ENCODE results near the gene SYNJ2.

The SYNJ2 gene

DNA sequence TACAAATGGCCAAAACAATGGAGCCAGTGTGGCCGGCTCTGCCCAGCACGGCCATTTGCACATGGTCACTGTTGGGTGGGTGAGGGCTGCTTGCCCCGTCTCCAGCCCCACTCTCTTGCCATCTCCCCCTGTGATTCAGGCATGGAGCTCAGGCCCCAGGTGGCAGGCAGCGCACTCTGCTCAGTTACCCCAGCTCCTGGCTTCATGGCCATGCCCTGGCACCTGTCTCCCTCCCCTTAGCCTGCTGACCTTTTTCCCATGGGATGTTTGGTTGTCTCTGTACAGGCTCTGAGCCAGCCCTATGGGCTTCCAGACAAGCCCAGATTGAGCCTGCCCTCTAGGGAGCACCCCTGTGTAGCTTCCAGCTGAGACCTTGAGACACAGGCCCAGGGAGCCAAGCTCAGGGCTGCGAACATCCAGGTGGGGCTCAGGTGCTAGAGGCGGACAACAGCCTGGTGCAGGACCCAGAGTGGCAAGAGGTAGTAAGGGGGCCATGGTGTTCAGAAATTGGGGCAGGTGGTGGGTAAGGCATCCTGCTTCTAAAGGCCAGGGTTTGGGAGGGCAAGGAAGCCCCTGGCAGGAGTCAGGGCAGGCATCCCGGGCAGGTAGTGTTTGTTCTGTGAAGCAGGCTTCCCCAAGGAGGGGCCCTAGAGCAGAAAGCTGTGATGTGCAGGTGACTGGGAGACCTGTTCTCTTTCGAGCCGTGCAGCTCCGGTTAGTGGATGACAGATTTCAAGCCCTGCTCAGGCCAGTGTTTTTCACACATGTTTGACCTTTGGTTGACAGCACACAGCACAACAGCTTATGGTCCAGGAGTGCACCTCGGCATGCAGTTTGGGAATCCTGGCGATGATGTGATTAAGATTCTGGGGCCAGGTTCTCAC, 17.7 kb downstream of the SYNJ2 start:
- DNase-seq, result no peak

DNA sequence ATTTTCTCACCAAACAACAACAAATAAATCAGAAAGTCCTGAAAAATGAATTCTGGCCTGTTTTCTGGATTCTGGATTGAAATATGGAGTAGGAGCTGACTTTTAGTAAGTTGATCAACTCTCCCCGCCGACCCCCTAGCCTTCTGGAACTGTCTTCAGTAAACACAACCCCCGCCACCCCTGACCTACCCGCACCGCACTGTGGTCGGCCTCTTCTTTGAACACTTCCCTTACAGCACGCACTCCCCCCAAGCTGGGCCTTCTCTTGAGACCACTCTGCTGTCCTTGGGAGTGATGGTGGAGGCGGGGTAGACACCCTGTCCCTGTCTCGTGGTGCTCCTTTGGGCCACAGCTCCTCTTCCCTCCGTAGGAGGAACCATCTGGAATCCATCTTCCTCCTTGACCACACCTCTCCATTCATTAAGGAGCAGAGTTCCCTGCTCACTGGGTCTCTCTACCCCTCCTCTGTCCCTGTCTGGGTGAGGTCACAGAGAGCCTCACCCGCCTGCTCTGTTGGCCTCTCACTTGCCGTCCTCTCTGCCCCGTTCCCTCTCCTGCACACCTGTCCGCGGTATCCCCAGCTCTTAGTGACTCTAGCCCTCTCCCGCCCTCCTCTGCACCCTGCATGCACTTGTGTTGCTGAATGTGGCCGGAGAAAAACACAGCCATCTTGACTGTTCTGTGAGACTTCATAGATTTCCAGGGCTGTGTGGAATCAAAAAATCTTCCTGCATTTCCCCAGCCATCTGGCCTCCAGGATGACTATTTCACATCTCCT, 19.1 kb downstream of the SYNJ2 start:
- DNase-seq, result no peak

DNA sequence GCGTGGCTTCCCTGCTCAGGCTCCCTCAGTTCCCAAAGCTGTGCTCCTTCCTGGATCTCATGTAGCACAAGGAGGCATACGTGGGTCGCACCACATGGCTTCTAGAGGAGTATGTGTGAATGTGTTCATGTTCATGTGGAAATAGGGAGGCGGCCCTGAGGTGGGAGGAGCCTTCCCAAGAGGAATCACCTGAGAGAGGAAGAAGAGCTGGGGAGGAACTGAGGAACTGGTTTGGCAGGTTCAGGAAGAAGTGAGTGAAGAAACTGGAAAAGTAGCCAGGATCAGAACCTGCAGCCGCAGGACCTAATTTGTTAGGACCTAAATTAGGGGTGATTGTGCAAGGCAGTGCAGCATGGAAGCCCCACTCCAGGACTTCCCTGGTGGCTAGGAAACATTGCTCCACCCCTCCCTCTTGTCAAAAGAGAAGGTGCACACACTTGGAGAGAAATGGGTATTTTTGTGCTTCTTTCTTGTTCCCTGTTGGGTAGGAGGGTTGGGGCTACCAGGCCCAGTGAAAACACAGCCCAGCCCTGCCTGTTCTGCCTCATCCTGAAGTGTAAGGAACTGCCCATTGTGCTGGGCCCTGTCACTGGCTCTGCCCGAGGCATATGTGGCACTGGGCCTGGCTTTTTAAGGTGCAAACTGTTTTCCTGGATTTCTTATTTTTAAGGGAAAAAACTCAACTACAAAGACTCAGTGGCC, 20.7 kb downstream of the SYNJ2 start:
- no peak for DNase-seq

DNA sequence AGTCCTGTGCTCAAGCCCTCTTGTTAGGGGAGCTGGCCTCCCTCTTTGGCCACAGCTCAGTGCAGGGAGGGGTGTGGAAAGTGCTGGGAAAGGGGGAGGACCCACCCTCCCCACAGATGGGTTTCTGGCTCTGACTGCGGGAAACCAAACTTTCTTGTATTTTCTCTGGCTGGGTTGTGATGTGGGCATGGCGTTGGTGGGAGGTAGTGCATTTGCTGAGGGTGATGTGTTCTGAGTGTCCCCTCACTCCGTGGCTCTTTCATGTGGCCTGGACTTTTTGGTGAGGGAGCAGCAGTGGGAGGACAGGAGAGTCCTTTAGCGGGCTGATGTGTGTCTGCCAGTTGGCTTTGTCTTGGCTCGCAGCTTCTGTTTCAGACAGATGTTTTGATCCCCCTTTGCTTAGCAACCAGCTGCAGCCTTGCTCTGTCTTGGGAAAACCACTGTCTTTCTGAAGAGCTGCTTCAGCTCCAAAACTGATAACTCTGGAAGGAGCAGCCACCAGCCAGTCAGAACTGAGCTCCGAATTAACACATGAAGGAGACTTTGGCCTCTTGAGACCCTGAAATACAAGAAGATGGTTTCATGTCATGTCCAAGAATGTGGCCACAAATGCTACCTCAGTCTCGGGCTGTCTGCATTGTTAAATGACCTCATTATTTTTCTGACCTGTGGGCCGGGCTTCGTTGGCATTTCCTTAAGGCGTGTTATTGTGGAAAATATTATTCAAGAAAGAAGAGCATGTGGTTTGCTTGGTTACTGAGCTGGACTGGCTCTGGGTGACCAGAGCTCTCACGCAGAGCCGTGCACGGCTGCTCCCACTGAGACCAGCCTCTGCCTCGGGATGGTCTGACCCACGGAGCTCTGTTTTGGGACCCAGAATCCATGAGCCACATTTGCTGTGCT, 21.5 kb downstream of the SYNJ2 start:
- DNase-seq, result no peak

DNA sequence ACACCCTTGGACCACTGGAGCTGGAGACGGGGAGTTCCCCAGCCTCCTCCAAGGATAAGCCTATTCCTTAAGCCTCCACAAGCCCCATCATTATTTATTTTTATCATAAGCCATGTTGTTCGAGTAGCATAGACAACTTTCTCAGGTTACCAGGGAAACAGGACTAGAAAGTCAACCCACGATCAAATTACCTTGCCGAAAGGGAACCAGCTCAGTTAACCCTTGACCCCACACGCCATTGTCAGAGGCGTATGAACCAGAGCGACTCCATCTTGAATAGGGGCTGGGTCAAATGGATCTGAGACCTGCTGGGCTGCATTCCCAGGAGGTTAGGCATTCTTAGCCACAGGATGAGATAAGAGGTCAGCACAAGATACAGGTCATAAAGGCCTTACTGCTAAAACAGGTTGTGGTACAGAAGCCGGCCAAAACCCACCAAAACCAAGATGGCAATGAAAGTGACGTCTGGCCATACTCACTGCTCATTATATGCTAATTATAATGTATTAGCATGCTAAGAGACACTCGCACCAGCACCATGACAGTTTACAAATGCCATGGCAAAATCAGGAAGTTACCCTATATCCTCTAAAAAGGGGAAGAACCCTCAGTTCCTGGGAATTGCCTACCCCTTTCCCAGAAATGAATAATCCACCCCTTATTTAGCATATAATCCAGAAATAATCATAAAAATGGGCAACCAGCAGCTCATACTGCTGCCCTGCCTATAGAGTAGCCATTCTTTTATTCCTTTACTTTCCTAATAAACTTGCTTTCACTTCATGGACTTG, 22.4 kb downstream of the SYNJ2 start:
- no peak for DNase-seq

DNA sequence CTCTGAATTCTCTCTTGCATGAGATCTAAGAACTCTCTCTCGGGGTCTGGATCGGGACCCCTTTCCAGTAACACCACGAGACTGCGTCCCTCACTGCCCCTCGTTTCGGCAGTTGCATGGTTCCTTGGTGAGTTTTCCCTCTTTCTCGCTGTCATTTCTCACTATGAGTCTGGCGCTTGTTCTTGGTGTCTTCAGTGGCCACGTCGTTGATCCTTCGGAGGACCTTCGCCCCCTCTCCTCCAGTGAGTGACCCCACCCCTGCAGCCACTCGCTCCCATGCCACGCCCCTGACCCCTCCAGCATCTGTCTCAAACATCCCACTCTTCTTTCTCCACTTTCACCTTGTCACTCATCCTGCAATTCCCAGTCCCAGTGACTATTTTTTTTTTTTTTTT, 23.0 kb downstream of the SYNJ2 start:
- DNase-seq, result no peak

DNA sequence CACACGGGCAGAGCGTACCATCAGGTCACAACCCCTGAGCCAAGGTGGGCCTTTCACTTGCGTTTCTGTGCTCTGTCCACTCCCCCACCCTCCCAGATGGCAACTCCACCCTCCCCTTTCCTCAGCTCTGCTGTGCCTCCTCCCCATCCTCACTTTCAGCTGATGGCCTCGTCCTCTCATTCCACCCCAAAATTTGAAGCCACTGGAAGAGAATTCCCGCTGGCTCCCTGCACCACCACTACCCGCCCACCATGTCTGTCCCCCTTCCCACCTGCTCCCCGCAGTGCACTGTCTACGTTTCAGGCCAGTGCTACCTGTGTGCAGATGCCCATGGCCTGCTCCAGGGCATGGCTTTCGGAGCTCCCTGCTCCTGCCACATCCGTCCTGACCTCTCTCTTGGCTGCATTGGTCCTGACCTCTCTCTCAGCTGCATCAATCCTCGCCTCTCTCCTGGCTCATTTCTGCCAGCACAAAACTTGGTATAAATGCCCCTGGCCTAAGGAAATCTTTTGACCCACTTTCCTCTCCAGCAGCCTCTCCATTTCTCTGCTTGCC, 24.0 kb downstream of the SYNJ2 start:
- DNase-seq, result no peak

DNA sequence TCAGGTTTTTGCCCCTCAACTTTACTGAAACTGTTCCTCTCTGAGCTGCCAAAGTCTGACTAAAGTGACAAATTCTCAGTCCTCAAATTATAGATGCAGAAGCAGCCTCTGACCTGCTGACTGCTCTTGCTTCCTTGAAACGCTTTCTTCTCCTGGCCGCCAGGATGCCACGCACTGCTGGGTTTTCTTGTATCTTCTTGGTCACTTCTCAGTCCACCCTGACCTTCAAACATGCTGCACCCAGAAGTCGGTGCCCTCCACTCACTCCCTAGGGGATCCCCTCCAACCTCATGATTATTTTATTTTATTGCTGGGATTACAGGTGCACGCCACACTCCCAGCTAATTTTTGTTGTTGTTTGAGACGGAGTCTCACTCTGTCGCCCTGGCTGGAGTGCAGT, 24.7 kb downstream of the SYNJ2 start:
- DNase-seq, result no peak

DNA sequence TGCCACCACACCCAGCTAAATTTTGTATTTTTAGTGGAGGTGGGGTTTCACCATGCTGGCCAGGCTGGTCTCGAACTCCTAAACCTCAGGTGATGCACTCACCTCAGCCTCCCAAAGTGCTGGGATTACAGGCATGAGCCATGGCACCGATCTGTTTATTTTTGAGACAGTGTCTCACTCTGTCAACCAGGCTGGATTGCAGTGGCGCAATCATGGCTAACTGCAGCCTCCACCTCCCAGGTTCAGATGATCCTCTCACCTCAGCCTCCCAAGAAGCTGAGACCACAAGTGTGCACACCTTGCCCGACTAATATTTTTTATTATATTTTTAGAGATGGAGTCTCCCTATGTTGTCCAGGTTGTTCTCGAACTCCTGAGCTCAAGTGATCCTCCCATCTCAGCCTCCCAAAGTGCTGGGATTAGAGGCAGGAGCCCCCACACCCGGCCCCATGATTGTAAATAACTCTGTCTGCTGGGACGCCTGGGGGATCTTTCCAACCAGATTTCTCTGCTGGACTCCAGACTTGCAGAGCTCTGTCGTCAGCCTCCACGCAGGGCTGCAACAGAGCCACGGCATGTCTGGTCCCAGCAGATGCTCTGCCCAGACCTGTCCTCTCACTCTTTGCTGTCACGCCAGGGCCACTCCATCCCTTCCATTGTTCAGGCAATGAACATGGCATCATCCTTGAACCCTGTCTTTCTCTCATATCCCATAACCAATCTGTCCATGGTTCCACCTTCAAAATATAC, 25.3 kb downstream of the SYNJ2 start:
- DNase-seq, result no peak

DNA sequence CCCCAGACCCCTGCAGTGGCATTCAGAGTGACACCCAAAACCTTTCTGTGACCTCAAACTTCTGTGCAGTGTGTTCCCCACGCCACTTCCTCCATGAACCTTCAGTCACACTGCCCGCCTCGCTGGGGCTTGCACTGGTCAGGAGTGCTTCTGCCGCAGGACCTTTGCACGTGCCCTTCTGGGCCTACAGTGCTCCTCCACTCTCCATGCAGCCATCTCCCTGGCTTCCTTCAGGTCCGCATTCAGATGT, 27.1 kb downstream of the SYNJ2 start:
- DNase-seq, result no peak

DNA sequence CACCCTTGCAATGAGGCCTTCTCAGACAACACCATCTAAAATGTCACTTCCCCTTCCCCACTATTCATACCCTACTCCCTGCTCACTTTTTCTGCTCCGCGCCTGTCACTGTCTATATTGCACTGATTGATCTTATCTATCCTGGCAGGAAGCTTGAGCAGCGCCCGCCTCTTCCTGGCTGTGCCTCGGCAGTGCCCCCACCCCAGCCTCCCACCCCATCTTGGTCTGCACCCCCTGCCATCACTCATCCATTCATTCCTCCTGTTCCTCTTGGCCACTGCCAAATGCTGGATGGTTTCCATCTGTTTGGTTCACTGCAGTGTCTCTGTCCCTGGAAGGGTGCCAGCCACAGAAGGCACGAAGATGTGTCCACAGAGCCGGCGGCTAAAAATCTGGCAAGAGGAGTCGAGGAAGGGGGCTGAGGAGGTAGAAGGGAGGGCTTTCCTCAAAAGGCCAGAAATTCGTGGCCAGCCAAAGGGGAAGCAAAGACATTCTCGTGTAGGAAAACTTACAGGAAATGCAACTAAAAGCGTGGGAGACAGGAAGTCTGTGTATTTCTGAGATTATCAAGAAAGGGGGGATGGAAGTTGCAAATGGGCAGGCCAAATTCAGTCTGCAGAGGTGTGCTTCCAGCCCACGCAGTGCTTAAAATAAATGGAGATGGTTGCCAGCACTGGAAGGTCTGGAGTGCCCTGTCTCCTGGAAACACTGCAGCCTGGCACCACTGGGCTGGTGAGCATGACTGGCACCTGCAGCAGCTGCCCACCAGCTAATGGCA, 27.6 kb downstream of the SYNJ2 start:
- no peak for DNase-seq

DNA sequence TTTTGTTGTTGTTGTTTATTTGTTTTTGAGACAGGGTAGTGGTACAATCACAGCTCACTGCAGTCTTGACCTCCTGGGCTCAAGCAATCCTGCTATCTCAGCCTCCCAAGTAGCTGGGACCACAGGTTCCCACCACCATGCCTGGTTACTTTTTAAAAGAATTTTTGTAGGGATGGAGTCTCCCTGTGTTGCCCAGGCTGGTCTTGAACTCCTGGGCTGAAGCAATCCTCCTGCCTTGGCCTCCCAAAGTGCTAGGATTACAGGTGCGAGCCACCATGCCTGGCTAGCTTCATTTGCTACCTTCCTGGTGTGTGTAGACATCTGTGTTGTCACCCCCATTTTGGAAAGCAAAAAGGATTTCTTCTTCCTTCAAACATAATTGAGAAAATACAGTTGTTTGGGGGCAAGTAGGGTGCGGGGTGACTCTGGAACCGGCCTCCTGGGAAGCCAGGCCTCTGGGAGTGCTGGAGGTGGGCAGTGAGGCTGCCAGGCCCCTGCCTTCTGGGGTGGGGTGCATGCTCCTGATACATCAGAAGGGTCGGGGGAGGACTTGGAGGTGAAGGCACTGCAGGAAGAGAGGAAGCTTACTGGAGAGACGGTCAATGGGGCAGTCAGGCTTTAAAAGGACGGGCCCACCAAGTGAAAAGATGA, 28.4 kb downstream of the SYNJ2 start:
- DNase-seq, result no peak

DNA sequence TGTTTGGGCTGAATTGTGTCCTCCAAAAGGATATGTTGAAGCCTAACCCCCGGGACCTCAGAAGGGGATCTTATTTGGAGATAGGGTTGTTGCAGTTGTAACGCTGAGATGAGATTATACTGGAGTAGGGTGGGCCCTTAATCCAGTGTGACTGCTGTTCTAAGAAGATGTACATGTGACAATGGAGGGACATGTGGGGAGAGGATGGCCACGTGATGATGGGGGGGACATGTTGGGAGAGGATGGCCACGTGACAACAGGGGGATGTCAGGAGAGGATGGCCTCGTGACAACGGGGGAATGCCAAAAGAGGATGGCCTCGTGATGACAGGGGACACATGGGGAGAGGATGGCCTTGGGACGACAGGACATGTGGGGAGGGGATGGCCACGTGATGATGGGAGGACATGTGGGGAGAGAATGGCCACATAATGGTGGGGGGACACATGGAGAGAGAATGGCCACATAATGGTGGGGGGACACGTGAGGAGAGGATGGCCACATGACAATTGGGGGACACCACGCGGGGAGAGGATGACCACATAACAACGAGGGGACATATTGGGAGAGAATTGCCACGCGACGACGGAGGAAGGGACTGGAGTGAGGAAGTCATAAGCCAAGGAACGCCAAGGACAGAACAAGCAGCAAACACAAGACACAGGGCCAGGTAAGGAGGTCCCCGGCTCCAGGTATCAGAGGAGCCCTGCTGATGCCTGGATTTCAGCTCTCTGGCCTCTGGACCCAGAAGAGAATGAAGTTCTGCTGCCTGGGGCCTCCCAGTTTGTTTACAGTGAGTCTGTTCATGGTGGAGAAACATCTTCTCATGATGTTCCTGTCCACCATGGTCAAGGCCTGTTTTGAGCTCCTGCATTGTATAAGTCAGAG, 29.2 kb downstream of the SYNJ2 start:
- DNase-seq, result no peak

DNA sequence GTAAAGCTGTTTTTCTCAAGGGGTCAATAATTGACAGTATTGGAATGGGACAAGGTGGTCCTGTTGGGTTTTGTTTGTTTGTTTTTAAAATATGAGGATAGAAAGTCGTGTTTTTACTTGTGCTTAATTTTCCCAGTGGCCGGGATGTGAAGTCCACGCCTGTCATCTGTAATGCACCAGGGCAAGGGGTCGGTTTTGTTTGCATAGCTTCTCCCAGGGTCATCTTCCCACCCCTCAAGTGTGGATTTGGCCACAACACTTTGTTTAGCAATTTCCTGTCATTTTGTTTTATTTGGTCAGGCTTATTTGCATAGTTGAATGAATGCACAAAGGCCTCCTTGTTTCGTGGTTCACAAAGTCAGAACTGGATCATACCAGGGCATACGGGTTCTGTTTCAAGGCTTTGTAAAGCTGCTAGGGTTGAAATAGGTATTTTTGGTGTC, 29.8 kb downstream of the SYNJ2 start:
- no peak for DNase-seq

DNA sequence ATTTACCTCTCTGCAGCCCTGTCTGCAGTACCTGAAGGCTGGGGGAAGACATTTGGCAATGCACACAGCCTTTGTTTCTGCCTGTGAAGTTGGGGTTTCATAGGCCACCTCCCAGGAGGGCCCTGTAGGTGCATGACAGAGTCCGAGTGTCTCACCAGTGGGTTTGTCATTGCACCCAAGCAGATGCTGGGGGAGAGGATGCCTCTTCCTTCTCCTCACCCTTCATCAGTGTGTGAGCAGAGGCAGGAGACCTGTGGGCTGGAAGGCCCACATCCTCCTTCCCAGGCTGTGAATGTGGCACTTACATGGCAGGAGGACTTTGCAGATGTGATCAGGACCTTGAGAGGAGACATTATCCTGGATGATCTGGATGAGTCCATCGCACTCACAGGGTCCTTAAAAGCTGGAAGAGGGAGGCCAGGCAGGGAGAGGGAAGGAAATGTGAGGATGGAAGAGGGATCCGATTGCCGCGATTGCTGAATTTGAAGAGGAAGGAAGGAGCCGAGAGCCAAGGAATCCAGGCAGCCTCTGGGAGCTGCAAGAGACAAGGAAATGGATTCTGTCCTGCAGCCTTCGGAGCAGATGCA, 30.4 kb downstream of the SYNJ2 start:
- no peak for DNase-seq

DNA sequence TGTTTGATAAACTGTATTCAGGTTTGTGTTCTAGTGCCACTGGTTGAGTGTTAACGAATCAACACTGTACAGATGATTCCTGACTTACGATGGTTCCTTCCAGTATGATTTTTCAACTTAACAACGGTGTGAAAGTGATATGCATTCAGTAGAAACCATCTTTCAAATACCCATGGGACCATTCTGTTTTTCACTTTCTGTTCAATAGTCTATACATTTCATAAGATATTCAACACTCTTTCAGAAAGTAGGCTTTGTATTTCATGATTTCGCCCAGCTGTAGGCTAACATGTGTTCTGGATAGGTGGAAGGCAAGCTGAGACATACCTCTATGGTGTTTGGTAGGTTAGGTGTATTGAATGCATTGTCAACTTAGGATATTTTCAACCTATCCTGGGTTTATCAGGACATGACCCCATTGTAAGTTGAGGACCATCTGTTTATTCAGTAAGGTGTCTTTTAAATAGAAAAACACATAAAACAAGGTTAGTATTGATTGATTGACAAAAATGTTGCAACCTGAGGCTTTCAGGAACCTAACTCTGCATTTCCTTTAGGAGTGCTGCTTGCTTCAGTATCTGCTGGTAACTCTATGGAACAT, 32.3 kb downstream of the SYNJ2 start:
- DNase-seq, result no peak

DNA sequence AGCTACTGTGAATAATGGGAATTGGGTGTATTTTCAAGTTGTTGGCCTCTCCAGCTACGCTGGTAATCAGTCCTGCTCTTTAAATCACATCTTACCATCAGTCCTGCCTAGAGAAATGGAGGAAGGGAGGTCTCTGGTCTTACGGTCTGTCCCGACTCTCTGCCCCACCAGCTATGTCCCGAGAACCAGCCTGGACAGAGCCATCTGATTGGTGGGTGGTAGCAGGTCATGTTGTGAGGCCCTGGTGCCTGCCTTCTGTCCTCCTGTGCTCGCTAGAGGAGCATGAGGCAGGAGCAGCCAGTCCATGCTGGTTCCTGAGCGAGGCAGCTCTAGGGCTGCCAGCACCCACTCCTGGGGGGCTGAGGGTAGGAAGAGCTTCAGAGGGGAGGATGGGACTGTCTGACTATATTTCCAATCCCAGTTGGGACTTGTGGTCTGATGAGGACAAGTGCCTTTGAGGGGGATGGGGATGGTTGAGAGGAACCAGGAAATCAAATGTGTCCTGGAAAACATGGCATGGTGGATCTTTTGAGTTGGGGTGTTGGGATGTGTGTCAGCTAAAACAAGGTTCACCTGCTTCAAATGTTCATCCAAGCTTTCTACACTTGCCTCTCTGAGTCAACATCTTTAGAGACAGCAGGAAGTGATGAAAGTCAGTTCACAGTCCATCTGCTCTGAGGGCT, 33.0 kb downstream of the SYNJ2 start:
- no peak for DNase-seq
